Fibroblast of skin of left biceps (primary cell): ENCODE measurements around the gene AXIN1.

Experiments
- DNase-seq, 2 experiments: peaks; one replicate each; pipeline ENCODE4 v3.0.0-alpha.2; 2013; ENCODE audit warnings: low read depth in 2 of 2

Gene AXIN1

DNA sequence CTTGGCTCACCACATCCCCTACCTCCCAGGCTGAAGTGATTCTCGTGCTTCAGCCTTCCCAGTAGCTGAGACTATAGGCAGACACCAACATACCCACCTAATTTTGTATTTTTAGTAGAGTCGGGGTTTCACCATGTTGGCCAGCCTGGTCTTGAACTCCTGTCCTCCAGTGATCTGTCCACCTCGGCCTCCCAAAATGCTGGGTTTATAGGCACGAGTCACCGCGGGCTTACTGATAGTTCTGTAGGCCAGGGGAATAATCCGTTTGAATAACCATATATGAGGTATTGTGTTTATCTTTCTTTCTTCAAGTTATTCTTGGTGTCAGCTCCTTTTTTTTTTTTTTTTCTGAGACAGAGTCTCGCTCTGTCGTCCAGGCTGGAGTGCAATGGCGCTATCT is 110.2 kb downstream of the AXIN1 start:
- no peak for DNase-seq

DNA sequence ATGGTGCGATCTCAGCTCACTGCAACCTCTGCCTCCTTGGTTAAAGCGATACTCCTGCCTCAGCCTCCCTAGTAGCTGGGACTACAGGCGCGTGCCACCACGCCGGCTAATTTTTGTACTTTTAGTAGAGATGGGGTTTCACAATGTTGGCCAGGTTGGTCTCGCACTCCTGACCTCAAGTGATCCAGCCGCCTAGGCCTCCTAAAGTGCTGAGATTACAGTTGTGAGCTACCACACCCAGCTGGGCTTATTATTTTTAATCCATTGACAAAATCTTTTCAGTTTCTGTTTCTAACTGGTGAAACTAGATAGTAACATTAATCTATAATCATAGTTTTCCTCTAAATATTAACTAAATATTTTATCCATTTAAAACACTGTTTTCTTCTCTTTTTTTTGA is 112.0 kb downstream of the AXIN1 start:
- DNase-seq: no peak

DNA sequence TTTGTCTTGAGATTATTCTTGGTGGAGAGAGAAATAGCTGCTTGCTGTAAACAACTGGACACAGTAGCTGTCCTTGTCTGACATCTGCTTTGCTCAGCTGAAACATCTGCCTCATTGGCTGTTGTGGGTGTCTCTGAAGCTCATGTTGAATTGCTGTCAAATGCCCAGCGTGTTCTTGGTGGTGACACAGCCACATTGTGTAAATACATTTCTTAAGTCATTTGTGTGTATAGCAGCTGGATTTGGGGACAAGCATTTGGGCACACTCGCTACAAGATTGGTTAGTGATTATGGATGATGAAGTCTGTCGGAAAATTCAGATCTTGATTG is 112.6 kb downstream of the AXIN1 start:
- no peak for DNase-seq
